HG03575 (cell line): ENCODE measurements around the gene SLC6A11.

Source experiments
- ATAC-seq: cut with Tn5 transposase; IDR thresholded peaks from one replicate; pipeline ENCODE4 v1.9.1; 2021; ENCODE audit not compliant: unreplicated experiment, insufficient number of reproducible peaks, low FRiP score; ENCODE audit errors: extremely low read depth

Gene SLC6A11

DNA sequence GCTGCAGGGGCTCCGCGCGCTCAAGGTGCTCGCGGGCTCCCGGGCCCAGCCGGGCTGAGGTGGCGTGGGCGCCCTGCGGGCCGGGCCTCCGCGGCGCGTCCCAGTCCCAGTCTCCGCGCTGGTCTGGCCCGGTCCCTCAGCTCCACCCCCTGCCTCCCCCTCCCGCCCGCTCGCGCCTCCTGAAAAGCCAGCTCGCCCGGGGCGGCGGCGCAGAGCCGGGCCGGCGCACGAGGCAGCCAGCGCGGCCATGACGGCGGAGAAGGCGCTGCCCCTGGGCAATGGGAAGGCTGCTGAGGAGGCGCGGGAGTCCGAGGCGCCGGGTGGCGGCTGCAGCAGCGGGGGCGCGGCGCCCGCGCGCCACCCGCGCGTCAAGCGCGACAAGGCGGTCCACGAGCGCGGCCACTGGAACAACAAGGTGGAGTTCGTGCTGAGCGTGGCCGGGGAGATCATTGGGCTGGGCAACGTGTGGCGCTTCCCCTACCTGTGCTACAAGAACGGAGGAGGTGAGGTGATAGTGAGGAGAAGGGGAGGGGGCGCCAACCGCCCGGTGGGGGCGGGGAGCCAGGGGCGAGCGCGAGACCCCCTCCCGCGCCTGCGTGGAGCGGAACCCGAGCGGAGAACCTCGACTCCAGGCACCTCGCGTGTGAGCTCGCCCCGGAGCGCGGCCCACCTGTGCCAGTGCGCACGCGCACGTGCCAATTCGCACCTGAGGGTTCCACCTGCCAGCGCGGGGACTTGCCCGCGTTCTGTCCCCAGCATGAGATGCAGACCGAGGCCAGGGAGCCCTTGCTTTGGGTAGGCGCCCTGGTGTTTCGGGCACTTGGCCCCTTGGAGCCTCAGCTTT lies at the start of gene SLC6A11:
Gene SLC6A11, plus strand, starts transcription at position 210 of the 844 bp plus-strand sequence. Its CDS starts 38 bp downstream, at position 248.
- no peak for ATAC-seq

DNA sequence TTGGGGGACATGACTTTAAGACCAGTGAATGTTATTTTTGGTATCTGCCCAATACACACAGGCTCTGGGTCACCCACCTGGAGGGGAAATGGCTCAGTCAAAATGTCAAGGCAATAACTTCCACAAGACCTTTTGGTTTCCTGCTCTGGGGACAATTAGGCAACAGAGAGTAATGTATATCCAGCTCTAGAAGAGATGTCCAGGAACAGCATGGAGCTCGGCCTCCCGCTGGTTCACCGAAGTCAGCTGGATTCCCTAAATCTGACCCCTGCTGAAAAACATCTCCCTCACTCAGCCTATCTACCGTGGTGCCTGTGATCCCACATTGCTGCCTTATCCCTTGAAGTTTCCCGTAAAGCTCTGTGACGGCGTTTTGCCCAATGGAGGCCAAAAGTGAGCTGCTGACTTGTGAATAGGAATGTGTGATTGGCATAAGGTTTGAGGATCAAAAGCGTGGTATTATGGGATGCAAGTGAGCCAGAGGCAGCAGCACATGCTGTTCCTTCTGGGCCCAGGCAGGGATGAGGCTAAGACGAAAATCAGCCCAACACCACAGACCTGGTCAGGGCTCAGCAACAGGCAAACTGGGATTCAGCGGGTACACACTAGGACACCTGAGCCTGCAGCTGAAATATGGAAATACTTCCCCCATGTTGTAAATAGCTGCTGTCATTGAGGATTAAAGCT lies 47.2 kb upstream of the SLC6A11 start:
- ATAC-seq: no peak

DNA sequence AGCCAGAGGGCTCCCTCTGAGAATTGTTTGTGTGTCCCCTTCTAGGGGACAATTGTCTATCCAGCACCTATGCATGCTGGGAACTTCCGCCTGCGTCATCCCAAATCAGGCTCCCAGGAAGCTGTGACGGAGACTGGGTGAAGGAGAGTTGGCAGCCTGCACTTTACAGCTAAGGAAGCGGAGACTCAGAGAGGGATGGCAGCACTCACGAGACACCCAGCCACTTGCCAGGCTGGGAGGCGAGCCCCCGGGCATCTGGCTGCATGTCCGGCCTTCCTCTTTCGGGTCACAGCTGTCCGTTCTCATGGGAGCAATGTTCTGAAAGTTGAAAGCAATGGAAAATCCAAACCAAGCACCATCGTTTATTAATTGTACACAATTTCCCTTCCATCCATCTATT lies 45.5 kb upstream of the SLC6A11 start:
- ATAC-seq: no peak

DNA sequence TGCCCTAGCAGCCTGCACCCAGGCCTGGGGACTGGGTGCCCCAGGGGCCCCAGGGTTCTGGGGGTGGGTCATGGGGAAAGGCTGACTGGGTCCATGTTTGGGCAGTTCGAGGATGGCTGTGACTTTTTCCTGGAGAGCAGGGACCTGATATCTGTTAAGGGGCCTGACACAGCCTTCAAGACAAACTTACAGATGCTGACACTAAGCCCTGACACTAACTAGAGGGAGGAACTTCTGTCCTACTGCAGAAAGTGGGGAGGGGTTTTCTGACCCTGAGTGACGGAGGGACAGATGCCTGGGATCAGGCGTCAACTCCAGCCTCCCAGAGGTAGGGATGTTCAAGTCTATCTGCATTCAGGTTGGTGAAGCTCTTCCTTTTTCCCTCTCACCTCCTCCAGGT lies 45.0 kb upstream of the SLC6A11 start:
- no peak for ATAC-seq

DNA sequence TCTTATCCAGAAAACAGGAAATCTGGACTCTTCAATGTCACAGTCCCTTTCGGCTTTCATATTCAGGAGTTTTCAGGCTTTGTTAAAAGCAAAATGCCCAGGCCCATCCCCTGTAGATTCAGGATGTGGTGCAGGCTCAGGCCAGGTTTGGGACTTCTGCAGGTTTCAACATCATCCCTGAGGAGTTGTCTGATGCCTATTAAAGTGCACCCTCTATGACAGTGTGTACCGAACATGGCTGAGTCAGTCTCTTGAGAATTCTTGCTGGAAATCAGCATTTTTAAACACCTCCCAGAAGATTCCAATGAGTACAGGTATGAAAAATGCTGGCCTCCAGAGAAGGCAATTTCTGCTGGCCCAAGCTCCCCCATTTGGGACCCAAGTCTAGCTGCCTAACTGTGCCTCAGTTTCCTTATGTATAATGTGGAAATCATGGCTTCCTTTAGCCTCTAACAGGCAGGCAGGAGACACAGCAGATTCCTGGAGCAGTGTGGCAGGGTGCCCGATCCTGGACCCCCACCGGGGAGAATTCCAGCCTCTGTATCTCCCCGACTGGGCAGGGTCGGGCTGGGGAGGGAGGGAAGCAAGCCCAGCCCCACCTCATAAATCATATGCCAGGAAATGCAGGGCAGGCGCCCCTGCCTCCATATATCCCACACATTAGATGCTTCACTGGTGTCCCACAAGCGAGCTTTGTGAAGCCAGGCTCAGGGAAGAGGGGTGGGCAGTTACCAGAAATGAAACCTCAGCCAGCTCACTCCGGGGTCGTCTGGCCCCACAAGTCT lies 44.4 kb upstream of the SLC6A11 start:
- no peak for ATAC-seq

DNA sequence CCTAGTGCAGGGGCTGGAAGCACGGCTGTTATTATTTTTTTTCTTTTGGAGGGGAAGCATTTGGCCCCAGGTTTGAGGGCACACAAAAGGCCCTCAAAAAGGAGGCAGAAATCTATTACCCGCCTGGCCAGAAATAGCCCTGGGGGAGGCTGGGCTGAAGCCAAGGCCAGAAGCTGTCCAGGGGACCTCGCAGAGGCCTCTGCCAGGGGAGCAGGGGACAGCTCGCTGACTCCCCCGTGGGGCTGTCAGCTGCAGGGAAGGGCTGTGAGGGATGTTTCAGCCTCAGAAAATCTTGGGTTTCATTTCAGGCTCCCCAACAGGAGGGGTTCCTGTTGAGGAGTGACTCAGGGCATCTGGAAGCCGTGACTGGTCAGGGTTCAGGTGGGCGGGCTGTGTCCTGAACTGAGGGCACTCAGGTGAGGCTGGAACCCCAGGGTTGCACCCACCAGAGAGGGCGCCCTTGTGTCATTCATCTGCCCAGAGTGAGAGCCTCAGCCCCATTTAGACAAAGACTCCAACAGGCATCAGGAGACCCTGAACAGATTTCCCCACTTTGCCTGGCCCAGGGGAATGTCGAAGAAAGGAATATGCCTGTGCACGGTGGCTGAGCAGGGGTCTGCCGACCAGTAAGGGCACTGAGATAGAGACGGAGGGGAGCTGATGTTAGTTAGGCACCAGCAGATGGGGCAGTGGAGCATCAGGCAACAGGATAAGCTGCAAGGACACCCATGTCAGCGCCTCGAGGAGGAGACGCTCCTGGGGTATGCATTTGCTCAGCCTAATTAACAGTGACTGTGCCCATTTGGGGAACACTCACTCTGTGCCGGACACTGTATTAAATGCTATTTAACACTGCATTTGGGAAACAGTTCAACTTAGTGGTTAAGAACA lies 43.5 kb upstream of the SLC6A11 start:
- ATAC-seq: no peak

DNA sequence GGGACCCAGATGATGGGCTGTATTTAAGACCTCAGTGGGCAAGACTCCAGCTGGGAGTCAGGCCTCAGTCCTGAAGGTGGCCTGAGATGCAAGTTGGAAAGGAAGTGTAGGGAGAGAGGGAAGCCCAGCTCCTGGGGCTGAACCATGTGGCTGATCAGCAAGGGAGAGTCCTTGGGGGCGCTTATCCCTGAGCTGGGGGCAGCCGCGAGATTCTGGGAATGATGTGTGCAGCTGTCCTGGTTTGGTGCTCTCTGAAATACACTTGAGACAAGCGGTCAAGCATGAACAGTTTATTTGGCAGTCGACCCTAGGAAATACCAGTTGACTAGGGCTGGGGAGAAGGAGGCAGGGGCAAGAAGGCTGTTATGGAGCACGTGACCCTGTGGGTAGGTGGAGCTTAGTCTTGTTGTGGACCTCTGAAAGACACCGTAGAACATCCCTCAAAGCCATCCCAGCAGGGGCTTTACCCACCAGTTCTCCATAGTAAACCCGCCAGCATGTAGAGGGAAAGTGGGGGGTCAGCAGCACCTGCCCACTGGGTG lies 41.8 kb upstream of the SLC6A11 start:
- no peak for ATAC-seq

DNA sequence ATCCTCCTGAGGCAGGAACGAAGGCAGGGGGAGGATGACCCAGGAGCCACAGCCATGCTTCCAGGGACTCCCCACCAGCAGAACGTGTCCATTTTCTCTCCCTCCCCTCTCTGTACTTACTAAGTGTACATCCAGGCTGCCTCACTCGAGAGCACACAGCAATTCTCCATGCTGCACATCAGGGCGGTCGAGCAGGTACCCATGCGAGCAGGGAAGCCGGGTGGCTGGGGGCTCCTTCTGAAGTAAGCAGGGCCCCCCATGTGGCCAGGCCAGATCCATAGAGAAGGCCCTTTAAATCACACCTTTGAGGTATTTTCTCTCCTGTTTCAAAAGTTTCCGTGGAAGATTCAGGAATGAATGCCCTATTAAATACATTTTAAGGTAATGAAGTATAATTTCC lies 41.2 kb upstream of the SLC6A11 start:
- ATAC-seq: no peak

DNA sequence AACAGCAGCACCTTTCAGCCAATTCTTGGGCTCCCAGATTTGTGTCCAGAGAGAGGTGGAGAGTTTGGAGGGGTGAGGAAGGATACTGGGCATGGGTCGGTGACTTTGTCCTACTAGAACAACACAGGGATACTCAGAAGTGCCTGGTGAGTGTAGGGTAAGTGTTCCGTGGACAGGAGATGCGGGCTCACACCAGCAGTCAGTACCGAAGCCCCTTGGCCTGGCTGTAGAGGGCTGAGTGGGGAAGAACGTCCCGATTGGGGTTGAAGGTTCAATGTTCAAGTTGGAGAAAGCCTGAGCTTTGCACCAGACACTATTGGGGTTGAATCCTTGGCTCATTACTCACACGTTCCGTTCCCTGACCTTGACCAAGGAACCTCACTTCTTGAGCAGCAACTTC lies 40.8 kb upstream of the SLC6A11 start:
- ATAC-seq: no peak

DNA sequence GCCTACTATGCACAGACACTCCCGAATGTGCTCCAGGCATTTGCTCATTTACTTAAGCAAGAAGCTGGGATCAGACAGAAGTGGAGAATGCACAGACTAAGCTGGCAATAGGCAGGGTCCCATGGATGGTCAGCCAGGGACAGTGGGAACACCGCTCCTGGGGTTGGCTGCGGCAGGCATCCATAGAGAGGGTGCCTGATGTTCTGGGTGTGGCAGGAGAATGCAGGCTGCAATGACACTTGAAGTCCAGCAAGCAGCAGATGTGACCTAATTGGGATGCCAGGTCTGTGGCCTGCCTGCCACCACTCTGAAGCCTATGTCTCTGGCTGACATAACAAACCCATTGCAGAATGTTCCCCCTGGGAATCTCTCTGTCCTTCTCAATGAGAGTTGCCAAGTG lies 40.2 kb upstream of the SLC6A11 start:
- ATAC-seq: no peak

DNA sequence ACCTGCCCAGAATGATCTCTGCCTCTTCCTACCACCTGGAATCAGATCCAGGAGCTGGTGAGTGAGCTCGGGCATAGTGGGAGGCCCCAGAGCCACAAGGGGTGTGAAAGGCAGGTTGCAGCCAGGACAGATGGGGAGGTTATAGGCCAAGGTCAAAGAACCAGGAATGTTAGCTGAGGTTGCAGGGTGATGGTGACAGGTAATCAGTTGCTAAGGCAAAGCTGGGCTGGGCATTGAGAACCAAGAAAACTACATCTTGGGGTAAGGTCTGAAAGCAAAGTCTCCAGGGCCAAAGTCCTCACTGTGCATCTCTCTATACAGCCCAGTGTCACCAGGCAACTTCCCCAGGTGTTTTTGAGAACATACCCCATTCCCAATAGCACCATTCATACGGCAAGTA lies 38.4 kb upstream of the SLC6A11 start:
- no peak for ATAC-seq

DNA sequence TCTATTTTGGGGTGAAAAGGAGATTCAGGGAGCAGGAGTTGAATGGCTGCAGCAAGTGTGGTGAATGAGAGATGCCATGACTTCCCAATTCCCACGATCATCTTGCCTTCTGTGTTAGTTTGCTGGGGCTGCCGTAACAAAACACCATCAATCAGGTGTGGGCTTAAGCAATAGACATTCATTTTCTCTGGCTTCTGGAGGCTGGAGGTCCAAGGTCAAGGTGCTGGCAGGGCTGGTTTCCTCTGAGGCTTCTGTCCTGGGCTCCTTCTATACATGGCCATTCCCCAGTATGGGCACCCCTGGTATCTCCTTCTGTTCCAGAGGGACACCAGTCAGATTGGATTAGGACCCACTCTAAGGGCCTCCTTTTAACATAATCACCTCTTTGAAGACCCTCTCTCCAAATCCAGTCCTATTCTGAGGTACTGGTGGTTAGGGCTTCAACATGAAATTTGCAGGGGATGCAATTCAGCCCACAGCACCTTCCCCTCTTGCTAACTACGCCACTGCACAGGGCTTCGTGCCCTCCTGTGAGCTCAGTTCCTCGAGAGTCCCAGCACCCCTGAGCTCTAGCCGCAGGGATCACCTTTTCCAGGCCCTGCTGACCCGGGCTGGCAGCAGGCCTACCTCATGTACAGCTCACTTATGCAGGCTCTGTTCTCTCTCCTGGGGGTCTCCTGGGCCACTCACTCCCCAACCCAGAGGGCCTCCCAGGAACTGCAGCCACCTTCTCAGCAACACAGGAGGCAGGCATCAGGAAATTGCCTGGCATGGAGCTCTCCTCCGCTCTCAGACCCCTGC lies 37.3 kb upstream of the SLC6A11 start:
- ATAC-seq: no peak

DNA sequence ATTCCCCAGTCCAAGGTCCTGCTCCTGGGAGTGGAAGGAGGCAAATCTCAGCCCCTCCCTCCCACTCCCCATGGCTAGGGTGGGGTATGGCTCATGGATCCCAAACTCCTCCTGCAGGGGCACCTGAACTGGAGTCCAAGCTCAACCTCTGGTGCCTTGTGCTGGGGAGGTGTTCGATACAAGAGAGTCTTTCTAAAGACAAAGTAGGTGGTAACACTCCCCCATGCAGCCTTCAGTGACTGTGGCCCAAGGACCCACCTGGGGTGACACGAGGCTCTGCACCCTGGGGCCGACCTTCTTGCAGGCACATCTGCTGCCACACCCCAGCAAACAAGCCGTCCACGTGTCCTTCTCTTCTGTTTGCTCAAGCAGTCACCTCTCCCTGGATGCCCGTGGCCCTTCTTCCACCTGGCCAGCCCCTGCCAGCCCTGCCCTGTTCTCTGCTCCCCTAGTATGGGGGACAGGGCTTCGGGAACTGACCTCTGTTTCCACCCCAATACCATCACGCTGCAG lies 36.7 kb upstream of the SLC6A11 start:
- ATAC-seq: no peak

DNA sequence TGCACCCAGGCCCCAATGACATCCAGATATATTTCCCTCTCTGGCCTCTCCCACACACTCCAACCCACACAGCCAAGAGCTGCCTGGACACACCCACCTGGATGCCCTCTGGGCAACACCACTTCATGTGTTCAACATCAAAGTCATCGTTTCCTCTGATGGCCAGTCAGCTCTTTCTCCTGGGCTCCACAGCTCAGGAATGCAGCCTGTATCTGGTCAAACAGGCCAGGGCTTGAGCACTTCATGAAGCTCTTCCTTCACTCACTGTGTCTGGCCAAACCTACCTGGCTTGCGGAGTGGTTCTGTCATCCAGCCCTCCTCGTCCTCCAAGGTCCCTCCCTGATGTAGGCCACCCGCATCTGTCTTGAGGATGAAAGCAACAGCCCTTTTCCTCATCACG lies 35.8 kb upstream of the SLC6A11 start:
- ATAC-seq: no peak

DNA sequence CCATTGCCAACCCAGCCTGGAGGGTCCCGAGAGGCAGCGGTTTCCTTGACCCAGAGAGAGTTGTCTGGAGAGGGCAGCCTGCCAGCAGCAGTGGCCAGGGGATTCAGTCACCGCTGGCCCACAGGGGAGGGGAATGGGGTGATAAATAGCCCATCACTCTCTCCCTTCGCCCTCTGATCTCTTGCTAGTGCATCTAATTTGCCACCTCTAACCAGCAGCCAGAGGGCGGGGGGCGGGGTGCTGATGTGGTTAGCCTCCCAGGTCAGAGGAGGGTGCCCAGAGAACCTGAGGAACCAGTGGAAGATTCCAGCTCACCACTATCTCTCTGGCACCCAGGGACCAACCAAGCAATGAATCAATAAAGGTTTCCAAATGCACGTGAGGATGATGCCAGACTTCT lies 35.1 kb upstream of the SLC6A11 start:
- ATAC-seq: no peak

DNA sequence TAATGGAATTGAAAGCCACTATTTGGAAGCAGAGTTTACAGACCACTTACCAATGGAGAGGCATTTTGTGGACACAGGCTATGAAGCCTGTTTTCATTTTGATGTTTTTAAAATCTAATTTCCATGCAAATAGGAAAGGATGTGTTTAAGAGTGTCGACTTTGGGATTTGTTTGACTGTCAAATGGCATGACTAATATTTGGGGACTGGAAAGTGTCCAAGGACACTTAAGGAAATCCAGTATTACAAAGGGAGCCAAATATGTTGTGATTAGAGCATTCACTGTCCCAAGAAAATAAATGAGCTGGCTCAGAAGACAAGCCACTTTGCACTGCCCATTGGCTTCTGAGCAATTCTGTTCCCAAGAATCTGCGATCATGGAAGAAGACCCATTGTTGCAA lies 34.0 kb upstream of the SLC6A11 start:
- no peak for ATAC-seq
